Sigmoid colon (tissue), 4 donors: Measurements from ENCODE around the gene PPP2R2B.

Experiments
- CTCF ChIP-seq, 4 experiments: fragments of 450-650 bp in 3 of 4; fragments of 200-600 bp in 1 of 4; IDR thresholded peaks; one replicate each; pipeline ENCODE4 v1.5.1; 2016 to 2019; ENCODE audit warnings: antibody characterized with exemption in 4 of 4, mild to moderate bottlenecking in 3 of 4, moderate library complexity in 2 of 4
- EP300 ChIP-seq, 4 donors: sonication (generic); formaldehyde crosslinking; IDR thresholded peaks; one replicate each; pipeline ENCODE4 v1.6.1; 2017; ENCODE audit warnings: antibody characterized with exemption in 4 of 4
- POLR2A ChIP-seq, 2 donors: fragments of 450-650 bp; IDR thresholded peaks; one replicate each; pipeline ENCODE4 v1.6.1; 2016; ENCODE audit warnings: antibody characterized with exemption in 2 of 2, mild to moderate bottlenecking in 2 of 2, moderate library complexity in 2 of 2

GRCh38 chr5:146756546-146756945 lies 122.0 kb downstream of the PPP2R2B start:
- no peak for TF ChIP-seq CTCF (IDR thresholded peaks at IDR 0.05)
- TF ChIP-seq POLR2A (IDR thresholded peaks at IDR 0.05) = no peak
- no peak for TF ChIP-seq EP300 (IDR thresholded peaks at IDR 0.05)
